Amygdala (tissue), 56 donors: ENCODE data around the gene ROBO1.
A peak's percentile ranks its signal among the peaks of the same experiment; 100 is the strongest.

ENCODE experiments used
- DNase-seq, 56 donors: peaks; one replicate each; lab custom pipeline; 2025; lab: John Stamatoyannopoulos, UW

Gene ROBO1

DNA sequence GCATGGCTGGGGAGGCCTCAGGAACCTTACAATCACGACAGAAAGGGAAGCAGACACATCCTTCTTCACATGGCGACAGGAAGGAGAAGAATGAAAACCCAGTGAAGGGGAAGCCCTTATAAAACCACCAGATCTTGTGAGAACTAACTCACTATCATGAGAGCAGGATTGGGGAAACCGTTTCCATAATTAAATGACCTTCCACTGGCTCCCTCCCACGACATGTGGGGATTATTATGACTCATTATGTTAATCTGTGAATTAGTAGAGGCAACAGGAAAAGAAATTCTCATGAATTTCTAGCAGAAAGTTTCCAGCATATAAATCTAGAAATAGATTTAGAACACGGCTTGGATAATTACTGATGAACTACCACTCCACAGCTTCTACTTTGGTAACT lies 937.3 kb downstream of the ROBO1 start:
- no peak for DNase-seq

DNA sequence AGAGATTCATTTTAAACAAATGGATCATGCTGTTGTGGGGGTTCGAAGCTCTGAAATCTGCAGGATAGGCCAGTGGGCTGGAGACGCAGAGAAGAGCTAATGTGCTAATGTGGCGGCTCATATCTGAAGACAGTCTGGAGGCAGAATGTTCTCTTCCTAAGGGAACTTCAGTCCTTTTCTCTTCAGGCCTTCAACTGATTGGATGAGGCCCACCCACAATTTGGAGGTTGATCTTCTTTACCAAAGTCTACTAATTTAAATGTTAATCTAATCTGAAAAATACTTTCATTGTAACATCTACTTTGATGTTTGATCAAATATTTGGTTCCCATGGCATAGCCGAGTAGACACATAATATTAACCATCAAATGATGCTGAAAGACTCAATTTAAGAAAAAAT lies 940.2 kb downstream of the ROBO1 start:
- DNase-seq: no peak

DNA sequence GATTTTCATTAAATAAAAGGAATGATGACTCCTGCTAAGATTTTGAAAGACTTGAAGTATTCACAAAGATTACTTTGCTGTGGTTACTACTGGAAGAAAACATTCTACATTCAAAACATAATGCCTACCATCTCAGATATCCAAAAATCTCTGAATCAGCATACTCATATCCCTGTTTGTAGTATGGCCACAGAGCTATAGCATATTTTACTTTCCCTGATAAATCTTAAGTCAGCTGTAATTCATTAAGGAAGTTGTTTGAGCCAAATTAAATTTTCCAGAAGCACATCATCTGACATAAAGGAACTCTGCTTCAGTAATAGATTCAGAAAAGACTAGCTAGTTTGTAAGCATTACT lies 942.0 kb downstream of the ROBO1 start:
- no peak for DNase-seq

DNA sequence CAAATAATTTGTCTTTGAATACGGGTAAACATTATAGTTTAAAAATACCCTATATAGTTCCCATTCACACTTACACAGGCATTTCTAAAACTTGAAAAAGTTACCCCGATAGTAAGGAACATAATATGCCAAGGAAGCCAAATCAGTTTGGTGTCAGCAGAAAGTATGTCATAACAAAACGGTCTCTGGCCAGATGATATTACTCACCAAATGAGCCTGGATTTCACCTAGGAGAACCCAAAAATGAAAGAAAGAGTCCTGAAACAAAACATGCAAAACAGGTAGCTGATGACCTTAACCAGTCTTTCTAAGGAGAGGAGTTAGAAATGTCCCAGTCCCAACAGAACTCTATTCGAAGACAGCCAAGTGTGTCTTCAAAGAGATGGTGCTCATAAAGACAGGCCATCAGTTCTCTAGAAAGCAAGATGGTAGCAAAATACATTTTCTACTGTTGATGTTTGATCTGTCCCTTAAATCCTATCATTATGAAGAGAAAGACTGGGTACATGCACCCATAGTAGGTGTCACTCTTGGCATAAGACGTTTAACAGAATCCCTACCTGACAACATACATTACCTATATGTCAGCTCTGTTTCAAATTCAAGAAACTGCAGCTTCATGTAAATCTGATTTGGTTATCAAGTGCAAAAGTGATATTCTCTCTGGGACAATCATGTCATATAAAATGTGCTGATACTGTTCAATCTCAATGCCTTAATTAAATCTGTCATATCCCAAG lies 942.5 kb downstream of the ROBO1 start:
- no peak for DNase-seq

DNA sequence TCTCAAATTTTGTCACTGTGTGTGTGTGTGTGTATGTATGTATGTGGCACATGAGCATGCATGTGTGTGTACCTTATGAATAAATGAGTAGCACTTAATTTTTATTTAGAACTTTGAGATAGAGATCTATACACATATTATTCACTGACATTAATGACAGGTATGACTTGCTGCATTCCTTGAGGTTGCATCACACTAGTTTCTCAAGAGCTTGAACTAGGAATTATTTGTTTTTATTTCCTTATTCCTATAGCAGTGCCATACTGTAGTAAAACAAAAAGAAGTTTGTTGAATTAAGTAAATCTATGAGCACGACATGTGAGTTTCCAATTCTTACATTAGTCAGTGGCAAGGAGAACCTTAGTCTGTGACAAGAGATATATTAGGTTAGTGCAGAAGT lies 943.9 kb downstream of the ROBO1 start:
- DNase-seq: no peak

DNA sequence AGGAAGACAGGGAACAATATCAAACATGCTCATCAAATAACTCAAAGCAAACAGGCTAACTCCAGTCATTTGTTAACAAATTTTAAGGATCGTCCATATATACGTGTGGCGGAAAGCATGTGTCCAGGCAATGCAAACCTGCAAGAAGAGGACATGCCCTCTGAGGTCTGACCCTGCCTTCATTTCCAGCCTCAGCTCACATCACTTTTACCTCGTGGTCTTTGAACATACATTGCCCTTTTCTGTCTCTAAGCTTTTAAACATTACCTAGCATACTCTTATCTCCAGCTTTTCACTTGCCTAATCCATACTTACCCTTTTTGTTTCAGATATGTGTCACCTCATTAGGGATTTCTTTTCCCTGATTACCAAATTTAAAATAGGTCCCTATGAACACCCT lies 944.4 kb downstream of the ROBO1 start:
- no peak for DNase-seq

DNA sequence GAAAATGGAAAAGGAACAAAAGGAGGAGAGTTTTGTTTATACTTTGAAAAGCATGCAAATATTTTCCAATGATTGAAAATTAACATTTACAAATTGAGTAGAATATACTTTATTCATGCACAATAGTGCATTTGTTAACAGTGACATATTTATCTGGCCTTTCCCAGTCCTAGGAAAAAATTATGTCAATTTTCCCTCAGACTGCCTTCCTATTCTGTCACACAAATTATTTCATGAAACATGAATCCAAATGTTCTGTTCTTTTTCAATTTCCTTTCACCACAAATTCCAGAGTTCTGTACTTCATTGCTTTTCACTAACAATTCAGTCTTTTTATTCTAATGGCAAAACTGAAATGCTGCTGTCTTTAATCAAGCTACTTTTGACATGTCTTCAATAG lies 945.1 kb downstream of the ROBO1 start:
- no peak for DNase-seq

DNA sequence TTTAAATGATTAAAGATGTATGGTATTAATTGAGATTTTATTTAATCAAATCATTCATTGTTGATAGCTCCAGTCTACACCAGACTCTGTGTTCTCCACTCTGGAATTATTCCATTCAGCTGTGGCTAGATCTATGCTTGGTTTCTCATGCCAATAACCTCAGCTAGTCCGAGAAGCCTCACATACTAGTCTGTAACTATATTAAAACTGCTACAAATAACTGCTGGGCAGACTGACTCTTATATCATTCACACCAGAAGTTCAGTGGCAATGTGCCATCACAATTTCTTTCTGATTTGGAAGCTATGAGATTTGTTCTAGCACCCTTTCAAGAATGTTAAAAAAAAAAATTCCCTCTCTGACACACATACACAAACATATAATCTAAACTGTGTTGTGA lies 947.3 kb downstream of the ROBO1 start:
- no peak for DNase-seq

DNA sequence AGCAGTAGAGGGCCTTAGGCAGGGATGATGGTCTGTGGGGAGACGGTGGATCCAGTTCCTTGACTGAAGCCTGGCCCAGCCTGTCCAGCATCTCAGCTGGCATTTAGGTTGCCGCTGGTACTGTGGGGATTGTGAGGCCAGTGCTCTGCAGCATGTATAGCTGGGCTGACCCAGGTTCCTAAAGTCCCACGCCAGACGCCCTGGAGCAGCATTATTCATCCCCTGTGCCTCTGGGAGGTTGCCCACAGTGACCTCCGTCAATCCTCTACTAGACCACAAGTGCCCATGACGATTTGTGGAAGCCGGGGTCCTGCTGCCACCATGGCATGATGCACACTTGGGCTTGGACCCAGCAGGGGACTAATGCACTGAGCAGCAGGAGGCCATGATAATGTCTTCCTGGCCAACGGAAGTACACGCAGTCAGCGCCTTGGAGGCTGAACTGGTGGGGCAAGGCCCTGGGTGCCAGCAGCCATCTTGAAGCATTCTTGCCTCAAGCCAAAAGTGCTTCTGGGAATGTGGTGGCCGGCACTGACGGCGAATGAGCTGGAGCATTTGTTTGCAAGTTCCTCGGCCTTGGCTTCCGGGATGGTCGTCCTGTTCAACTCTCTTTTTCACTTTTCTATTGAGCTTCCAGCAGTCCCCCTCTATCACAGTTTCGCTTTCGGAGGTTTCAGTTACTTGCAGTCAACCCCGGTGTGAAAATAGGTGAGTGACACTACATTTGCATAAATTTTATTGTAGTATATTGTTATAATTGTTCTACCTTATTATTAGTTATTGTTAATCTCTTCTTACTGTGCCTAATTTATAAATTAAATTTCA lies 949.4 kb downstream of the ROBO1 start:
- DNase-seq: peak in 1 of 56 donors; percentile 0

DNA sequence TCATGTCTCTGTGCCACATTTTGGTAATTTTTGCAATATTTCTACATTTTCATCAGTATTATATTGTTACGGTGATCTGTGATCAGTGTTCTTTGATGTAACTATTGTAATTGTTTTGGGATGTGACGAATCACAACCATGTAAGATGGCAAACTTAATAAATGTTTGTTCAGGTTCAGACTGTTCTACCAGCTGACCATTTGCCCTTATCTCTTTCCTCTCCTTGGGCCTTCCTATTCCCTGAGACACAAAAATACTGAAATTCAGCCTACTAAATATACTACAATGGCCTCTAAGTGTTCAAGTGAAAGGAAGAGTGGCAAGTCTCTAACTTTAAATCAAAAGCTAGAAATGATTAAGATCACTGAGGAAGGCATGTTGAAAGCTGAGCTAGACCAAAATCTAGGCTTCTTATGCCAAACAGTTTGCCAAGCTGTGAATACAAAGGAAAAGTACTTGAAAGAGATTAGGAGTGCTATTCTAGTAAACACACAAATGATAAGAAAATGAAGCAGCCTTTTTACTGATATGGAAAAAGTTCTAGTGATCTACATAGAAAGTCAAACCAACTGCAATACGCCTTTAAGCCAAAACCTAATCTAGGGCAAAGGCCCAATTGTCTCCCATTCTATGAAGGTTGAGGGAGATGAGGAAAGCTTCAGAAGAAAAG lies 952.8 kb downstream of the ROBO1 start:
- no peak for DNase-seq

DNA sequence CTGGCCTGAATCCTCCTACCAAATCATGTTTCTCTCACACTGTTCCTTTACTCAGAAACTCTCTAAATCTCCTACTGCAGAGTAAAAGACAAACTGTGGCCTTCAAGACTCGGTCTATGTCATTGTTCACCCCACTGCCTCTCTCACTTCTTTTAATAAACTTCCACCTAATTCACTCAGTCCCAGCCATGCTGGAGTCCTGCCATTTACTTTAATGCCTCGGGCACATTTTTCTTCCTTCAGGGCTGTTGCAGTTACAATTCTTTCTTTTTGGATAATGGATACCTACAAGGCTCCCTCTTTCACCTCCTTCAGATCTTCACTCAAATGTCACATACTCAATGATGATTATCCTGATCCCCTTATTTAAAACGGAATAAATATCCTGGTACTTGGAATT lies 955.6 kb downstream of the ROBO1 start:
- DNase-seq: no peak

DNA sequence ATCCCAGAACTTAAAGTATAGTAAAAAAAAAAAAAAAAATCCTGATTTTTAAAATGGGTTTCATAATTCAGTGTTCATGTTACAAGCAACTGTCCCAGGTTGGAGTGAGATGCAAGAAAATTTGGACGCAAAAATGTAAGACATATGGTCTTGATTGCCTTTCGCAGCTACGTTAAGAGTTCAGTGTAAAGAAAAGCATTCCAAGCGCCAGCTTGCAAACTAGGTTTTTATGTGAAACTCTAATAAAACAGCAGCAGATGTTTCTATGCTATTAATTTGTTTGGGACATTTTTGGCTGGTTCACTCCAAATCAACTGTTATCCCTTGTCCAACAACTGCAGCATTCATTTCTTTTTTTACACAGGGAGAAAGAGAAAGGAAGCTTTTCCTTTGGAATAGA lies 957.8 kb downstream of the ROBO1 start:
- no peak for DNase-seq

DNA sequence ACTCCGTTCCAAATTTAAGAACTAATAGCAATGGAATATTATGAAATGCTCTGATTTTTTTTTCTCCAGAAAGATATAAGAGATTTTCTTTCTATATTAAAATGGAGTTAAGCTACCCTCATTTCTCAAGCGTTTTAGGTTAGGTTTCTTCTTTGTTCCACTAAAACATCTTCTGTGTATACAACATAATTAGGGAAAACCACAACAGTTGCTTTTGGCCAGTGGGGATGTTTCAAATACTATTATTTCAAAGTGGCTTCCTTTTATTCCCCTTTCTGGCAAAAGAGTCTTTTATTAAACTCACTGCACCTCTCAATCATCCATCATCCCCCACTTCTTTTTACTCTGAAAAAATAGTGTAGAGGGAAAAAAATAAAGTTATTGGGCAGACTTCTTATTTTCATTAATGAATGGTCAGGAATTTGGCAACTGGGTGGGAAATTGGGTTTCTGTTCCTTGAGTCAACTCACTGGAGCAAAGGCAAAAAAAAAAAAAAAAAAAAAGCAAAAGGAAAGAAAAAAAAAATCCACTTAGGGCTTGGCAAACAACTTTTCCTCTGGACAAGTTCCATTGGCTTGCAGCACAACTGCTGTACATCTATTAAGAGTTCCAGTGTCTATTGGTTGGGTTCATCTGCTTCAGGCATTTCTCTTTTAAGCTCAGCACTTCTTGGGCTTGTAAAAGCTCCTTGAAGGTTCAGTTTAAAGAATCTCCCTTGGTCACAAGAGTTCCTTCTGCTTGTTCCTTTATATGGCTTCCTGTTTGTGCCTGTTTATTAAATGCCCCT lies 963.4 kb downstream of the ROBO1 start:
- no peak for DNase-seq

DNA sequence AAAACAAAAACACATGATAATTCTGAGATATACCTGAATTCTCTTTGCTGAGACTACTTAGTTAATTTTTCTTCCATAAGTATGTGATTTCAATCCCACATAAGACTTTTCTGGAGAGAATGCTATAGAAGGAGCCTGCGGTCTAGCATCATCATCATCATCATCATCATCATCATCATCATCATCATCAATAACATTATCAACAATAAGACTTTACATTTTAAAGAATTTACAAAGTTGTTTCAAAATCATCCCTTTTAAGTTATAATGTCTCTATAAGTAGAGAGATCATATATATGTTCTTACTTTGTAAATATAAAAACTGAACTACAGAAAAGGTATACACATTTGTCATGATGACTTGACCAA lies 965.3 kb downstream of the ROBO1 start:
- no peak for DNase-seq

DNA sequence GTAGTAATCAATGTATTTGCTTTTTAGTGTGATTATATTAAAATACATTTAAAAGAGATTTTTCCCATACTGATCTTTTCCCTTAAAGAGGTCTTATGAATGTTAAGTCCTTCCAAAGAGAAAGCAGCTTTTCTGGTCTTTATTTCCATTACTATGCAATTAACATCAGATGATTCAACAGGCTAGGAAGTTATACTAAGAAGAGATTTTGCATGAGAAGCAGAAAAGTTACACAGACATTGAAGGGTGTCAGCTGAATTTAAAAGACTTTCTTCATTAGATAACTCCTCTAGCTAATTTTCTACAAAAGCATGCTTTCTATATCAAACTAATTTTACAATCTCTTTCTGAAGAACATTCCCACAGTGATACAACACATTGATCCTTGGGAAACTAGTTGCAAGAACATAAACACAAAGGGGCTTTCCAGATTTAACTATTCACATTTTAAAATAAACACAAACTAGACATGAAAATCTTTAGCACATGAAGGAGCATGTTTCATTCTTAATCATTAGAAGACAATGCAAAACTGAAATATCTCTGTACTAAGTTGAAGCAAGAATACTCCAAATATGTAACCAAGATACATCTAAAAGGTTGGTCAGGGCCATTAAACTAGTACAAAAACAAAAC lies 965.8 kb downstream of the ROBO1 start:
- no peak for DNase-seq

DNA sequence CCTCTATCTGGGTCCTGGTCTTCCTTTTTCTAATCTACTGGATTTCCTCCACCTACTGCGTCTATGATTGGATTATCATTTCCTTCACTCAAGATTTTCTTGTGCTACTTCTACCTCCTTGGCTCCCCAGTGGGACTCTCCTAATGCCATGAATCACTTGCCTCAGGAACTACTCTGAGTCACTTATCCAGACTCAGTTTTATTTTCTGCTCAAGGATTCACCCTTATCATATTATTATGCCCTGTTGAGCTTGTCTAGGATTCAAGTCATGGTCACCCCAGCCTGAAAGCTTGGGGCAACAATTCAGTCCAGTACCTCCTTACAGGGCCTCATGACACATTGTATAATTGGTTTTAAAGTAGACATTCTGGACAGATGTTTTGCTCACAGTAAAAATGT lies 968.1 kb downstream of the ROBO1 start:
- no peak for DNase-seq

DNA sequence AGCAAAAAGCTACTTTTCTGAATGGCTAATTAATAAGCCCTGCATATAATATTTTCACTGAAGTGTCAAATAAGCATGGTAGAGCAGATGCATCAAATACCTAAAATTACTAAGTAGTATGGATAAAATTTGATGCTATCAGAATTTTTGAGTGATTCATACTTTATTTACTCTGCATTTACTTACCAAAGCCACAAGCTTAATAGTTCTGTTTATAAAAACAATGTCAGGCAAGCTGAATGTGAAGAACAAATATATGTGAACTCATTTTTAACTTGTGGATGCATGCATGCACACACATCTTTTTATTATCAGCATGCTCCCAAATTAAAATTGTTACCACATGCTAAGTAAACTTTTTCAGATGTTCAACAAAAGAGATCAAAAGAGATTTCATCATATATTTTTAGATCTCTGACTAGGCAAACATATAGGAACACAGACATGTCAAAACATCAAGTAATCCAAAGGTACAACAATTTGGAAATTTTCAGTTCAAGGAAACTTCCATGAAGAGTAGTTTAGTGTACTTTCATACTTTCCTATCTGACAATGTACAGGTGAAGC lies 969.4 kb downstream of the ROBO1 start:
- no peak for DNase-seq

DNA sequence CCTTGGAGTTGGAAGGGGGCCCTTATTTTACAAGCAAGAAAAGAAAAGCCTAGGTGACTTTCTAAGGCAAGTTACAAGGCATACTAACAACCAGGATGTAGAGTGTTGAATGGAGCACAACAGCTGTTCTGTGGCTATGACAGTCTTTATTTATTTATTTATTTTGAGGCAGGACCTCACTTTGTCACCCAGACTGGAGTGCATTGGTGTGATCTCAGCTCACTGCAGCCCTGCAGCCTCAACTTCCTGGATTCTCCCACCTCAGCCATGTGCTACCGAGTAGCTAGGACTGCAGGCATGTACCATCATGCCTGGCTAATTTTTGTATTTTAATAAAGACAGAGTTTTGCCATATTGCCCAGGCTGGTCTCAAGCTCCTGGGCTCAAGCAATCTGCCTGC lies 973.4 kb downstream of the ROBO1 start:
- DNase-seq: no peak

DNA sequence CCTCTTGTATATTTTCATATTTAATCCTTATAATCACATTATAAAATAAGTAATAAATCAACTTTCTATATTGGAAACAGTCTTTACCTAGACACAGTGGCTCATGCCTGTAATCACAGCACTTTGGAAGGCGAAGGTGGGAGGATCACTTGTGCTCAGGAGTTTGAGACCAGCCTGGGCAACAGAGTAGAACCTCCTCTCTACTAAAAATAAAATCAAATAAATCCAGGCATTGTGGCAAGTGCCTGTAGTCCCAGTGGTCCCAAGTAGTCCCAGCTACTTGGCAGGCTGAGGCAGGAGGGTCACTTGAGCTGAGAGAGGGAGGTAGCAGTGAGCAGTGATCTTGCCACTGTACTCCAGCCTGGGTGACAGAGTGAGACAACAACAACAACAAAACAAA lies 975.1 kb downstream of the ROBO1 start:
- DNase-seq: no peak

DNA sequence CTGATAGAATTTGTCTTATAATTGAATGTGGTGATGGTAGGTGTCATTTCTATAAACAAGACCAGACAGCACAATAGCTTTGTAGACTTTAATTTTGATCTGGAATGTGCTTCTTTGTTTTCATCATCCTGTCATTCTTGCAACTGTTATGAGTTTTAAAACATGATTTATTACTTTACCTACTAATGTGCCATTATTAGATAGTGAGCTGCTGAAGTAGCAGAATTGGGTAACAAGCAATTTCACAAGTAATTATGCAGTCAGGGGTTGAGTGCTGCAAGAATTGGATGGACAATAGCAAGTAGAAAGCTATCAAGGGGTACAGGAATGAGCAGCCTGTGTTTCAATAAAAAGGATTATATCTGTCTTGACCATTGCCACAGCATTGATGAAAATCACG lies 975.6 kb downstream of the ROBO1 start:
- DNase-seq: no peak
